ENCODE measurements around the gene SPRYD3.

- TF ChIP-seq CTCF (IDR thresholded peaks at IDR 0.05; ENCODE audit: low read depth, low read length) (no peak), EZH2phosphoT487 (IDR thresholded peaks at IDR 0.05; ENCODE audit: low read depth) (no peak)
Observed at GRCh38 chr12:53105712-53106439, 26.7 kb upstream of the SPRYD3 start.
